Endothelial cell (in vitro differentiated cells): Measurements from ENCODE around the gene DOCK3. TPM values are rescaled to one million over a fixed set of nuclear protein-coding genes. Genes with fewer than 3 reads are reported as not detected.

ENCODE experiments used
- DNase-seq: peaks from one replicate; pipeline ENCODE4 v3.0.0; 2021; ENCODE audit warnings: low spot score
- H3K27ac Mint-ChIP-seq: one replicate; pipeline ENCODE4 v1.8.0; 2021; ENCODE audit warnings: mixed read lengths, inconsistent platforms; ENCODE audit not compliant: unreplicated experiment
- H3K27me3 Mint-ChIP-seq: one replicate; pipeline ENCODE4 v1.8.0; 2021; ENCODE audit warnings: mild to moderate bottlenecking, moderate library complexity, mixed read lengths, inconsistent platforms; ENCODE audit not compliant: unreplicated experiment
- H3K36me3 Mint-ChIP-seq: one replicate; pipeline ENCODE4 v1.8.0; 2021; ENCODE audit warnings: mild to moderate bottlenecking, low read depth, mixed read lengths, inconsistent platforms; ENCODE audit not compliant: unreplicated experiment
- H3K4me1 Mint-ChIP-seq: one replicate; pipeline ENCODE4 v1.8.0; 2021; ENCODE audit warnings: mild to moderate bottlenecking, mixed read lengths, inconsistent platforms; ENCODE audit not compliant: unreplicated experiment
- H3K4me3 Mint-ChIP-seq: one replicate; pipeline ENCODE4 v1.8.0; 2021; ENCODE audit warnings: mild to moderate bottlenecking, mixed read lengths, inconsistent platforms; ENCODE audit not compliant: unreplicated experiment
- H3K9me3 Mint-ChIP-seq: one replicate; pipeline ENCODE4 v1.8.0; 2021; ENCODE audit warnings: mixed read lengths, inconsistent platforms; ENCODE audit not compliant: unreplicated experiment
- total RNA-seq: library from RNA; stranded (reverse); fragmentation: NEBNext Ultra II Directional; extraction: Animal tissue kit (Norgen Biotek cat#: 25700); gene quantifications from one replicate; pipeline ENCODE4 v1.2.1, GENCODE V29; 2021; ENCODE audit not compliant: unreplicated experiment
- TF ChIP-seq, protein P1 (sequence below): fragments of 200-600 bp; sonication (generic); IDR thresholded peaks from one replicate; pipeline ENCODE4 v1.5.0; 2021; ENCODE audit warnings: antibody characterized with exemption; ENCODE audit not compliant: unreplicated experiment

Gene DOCK3
- total RNA-seq, 1 donor from 2014 or later: 1.3 TPM

DNA sequence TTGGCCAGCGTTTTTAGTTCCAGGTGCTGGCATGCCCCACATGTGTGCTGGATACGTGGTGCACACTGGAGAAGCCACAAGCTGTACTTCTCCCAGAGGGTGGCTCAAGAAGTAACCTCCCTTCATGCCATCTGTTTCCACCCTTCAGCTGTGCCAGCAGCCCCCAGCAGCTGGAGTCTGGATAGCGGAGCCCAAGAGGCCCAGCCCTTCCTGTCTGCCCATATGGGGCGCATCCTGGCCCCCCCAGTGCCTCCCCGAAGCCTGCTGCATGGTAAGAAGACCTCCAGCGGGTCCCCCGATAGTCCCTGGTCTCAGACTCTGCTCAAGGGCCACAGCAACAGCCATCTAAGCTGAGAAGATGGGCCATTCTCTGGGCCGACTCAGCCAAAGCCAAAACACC, 704.6 kb downstream of the DOCK3 start:
- H3K4me1 Mint-ChIP-seq: peaks cover 8% of the 10 kb centered on the region
- no peak overlapping the region for H3K27ac Mint-ChIP-seq
- H3K4me3 Mint-ChIP-seq: no peak overlapping the region
- TF ChIP-seq, protein P1, sequence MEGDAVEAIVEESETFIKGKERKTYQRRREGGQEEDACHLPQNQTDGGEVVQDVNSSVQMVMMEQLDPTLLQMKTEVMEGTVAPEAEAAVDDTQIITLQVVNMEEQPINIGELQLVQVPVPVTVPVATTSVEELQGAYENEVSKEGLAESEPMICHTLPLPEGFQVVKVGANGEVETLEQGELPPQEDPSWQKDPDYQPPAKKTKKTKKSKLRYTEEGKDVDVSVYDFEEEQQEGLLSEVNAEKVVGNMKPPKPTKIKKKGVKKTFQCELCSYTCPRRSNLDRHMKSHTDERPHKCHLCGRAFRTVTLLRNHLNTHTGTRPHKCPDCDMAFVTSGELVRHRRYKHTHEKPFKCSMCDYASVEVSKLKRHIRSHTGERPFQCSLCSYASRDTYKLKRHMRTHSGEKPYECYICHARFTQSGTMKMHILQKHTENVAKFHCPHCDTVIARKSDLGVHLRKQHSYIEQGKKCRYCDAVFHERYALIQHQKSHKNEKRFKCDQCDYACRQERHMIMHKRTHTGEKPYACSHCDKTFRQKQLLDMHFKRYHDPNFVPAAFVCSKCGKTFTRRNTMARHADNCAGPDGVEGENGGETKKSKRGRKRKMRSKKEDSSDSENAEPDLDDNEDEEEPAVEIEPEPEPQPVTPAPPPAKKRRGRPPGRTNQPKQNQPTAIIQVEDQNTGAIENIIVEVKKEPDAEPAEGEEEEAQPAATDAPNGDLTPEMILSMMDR: no peak
- H3K27me3 Mint-ChIP-seq: peaks cover 5% of the 10 kb centered on the region
- H3K36me3 Mint-ChIP-seq: no peaks in the 10 kb centered on the region
- DNase-seq: no peak
- H3K9me3 Mint-ChIP-seq: no peaks in the 10 kb centered on the region

DNA sequence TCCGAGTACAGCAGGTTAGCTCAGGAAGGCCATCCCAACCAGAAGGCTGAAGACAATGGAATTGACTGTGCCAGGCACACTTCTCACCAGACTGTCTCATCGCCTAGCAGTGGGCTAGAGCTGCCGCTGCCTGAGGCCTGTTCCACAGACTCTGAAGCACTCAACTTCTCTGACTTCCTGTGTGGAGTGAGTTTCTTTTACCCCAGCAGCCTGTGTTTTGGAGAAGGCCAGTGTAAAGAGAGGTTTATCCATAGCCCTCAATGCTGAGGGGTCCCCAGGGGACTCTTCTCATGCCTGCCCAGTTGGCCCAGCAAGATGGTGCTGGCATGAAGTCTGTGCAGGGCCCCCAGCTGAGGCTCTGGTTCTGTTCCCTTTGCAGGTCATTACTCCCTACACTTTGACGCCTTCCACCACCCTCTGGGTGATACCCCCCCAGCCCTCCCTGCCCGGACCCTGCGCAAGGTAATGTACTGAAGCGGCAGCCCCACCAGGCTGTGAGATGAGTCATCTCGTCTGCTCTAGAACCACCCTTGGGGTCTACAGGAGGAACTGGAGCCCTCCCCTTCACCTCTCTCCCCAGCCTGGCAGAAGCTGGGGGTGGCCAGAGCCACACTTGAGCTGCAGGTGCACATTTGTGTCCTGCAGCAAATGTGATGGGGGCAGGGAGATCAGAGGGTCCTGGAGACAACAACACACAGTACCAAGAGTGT, 705.2 kb downstream of the DOCK3 start:
- Mint-ChIP-seq H3K4me3 (no peak overlapping the region), H3K27me3 (peaks cover 8% of the 10 kb centered on the region), H3K36me3 (no peaks in the 10 kb centered on the region), H3K9me3 (no peaks in the 10 kb centered on the region), H3K4me1 (peaks cover 8% of the 10 kb centered on the region), H3K27ac (no peak overlapping the region)
- TF ChIP-seq, protein P1: no peak
- no peak for DNase-seq

DNA sequence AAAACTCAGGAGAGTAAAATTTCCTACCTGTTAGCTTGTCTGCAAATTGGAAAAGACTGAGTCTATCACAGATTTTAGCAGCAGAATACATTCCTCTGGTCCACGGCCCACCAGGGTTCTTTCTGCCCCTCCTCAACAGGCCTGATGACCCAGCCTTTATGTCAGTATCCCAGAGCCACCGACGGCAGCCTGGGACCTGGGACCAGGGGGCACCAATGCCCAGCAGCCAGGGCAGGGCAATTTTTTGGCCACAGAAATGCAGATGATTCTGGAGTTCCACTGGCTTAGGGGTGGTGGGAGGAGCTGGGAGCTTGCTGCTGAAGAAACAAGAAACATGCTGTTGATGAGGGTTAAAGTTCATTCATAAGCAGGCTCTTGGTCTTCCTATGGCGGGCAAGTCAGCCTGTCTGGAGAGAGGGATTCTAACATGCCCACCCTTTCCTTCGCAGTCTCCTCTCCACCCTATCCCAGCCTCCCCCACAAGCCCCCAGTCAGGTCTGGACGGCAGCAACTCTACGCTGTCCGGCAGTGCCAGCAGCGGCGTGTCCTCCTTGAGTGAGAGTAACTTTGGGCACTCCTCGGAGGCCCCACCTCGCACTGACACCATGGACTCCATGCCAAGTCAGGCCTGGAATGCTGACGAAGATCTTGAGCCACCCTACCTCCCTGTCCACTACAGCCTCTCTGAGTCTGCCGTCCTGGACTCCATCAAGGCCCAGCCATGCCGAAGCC, 706.0 kb downstream of the DOCK3 start:
- Mint-ChIP-seq H3K9me3 (no peaks in the 10 kb centered on the region), H3K27me3 (peaks cover 6% of the 10 kb centered on the region), H3K27ac (no peak overlapping the region), H3K4me3 (no peak overlapping the region), H3K4me1 (peaks cover 12% of the 10 kb centered on the region), H3K36me3 (peaks cover 3% of the 10 kb centered on the region)
- TF ChIP-seq, protein P1: no peak
- DNase-seq: no peak

DNA sequence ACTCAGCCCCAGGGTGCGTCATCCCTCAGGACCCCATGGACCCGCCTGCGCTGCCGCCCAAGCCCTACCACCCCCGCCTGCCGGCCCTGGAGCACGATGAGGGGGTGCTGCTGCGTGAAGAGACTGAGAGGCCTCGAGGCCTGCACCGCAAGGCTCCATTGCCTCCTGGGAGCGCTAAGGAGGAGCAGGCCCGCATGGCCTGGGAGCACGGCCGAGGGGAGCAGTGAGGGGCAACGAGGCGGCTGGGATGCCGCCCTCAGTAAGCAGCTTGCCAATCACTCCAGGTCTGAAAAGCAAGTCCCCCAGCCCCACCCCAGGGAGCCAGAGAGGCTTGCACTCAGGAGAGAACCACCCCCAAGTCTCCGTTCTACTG, 706.6 kb downstream of the DOCK3 start:
- DNase-seq: no peak
- no peaks in the 10 kb centered on the region for H3K9me3 Mint-ChIP-seq

More for the DNA sequence above, 706.6 kb downstream of the DOCK3 start:
- Mint-ChIP-seq H3K4me3 (no peak overlapping the region), H3K27ac (no peak overlapping the region), H3K4me1 (peaks cover 17% of the 10 kb centered on the region), H3K27me3 (peaks cover 6% of the 10 kb centered on the region), H3K36me3 (peaks cover 8% of the 10 kb centered on the region)
- TF ChIP-seq, protein P1: no peak
